Measurements from ENCODE around the gene LZTR1.

LZTR1 gene

GRCh38 chr22:20983081-20983771 is 1.1 kb downstream of the LZTR1 start:
- no peak for DNase-seq

- no peak for DNase-seq
These were observed 3.6 kb downstream of the LZTR1 start for GRCh38 chr22:20985720-20986119.

- no peak for DNase-seq
These were observed 4.3 kb downstream of the LZTR1 start for GRCh38 chr22:20986365-20986764.

GRCh38 chr22:20987375-20987774 is 5.3 kb downstream of the LZTR1 start:
- DNase-seq = no peak

- DNase-seq = no peak
These were observed 6.7 kb downstream of the LZTR1 start for GRCh38 chr22:20988573-20989322.

DNA sequence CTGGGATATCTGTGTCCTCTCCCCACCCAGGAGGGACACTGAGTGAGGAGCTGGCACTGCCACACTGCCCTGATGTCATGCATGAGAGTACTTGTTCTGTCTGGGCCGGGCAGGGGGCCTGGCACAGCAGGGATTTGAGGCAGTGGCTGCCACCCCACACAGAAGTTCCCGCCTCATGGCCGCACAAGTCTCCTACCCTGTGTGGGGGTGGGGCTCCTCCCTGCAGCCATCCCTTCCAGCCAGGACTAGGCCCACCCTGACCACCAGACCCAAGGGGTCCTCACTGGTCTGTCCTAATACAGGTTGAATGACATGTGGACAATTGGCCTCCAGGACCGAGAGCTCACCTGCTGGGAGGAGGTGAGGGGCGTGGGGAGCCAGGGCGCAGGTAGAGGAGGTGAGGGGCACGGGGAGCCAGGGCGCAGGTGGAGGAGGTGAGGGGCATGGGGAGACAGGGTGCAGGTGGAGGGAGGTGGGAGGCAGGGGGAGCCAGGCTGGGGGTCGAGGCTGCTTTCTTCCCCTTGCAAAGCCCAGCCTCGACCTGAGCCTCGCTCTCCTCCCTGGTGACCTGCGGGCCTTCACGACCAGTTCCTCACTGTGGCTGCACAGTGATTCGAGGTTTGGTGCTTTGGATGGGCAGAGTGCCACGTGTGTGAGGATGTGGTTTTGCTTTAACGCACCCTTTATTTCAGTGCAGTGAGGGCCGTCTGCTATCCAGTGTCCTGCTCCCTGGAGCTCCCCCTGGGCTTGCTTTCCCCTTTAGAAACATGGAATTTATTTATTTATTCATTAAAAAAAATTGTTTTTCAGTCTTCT is 7.4 kb downstream of the LZTR1 start:
- DNase-seq = no peak

- no peak for DNase-seq
These were observed 8.4 kb downstream of the LZTR1 start for GRCh38 chr22:20990184-20991180.

DNA sequence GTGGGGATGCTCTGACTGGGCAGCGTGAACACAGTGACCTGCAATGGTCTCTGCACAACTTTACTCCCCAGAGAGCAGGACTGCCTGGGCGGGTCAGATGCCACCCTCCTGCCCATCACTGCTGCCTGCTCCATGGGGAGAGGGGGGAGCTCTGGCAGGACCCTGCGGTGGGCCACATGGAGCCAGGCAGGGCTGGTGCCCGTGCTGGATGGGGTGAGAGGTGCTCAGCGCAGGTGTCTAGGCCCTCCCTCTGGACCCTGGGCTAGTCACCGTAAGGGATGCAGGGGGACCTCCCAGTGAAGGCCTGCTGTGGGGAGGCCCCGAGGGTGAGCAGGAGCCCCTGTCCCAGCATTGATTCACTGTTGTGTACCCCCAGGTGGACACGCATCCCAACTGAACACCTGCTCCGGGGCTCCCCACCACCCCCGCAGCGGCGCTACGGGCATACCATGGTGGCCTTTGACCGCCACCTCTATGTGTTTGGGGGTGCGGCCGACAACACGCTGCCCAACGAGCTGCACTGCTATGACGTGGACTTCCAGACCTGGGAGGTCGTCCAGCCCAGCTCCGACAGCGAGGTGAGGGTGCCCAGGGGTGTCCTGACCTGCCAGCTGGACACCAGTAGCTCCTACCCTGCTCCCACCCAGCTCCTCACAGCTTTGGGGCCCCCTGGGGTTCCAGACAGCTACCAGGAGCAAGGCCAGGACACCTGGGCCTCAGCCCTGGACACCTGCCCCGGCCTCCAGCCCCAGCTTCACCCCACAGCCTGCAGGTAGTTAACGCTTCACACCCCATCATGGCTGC is 9.4 kb downstream of the LZTR1 start:
- DNase-seq = no peak

DNA sequence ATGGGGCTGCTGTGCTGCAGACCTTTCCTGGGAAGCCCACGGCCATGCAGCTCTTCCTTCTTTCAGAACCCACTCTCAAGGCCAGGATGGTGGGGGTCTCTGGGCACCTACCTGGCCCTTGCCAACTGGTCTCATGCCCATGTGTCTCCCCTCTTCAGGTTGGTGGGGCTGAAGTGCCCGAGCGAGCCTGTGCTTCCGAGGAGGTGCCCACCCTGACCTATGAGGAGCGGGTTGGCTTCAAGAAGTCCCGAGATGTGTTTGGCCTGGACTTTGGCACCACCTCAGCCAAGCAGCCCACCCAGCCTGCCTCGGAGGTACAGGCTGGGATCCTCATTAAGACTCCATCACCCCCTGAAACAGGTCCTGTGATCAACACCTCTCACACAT is 10.0 kb downstream of the LZTR1 start:
- no peak for DNase-seq

GRCh38 chr22:20992456-20993303 is 10.6 kb downstream of the LZTR1 start:
- DNase-seq = no peak

DNA sequence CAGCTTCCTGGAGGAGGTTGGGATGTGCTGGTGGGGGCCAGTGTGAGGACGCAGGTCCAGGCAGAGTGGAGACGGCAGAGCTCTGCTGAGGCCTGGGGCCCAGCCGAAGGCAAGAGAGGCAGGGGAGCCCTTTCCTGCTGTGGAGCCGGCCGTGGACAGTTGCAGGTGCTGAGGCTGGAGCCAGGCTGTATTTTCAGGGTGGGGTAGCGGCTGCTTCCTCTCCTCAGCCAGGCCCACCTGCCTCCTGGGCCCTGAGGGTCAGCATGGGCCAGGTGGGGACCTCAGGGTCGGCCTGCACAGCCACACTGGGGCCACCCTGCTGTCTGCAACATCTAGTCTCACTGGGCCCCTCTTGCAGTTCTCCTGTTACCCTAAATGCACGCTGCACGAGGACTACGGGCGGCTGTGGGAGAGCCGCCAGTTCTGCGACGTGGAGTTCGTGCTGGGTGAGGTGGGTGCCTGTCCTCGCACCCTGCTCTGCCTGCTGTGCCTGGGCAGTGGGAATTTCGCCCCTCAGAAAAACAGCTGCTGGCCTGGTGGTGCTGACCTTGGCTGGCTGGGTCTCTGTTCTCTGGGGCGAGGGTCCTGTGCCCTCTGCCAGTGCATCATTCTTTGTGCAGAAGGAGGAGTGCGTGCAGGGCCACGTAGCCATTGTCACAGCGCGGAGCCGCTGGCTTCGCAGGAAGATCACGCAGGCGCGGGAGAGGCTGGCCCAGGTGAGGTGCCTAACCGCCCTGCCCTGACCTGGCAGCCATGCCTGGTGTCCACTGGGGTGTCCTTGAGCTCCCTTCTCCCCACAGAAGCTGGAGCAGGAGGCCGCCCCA is 11.4 kb downstream of the LZTR1 start:
- DNase-seq = no peak

DNA sequence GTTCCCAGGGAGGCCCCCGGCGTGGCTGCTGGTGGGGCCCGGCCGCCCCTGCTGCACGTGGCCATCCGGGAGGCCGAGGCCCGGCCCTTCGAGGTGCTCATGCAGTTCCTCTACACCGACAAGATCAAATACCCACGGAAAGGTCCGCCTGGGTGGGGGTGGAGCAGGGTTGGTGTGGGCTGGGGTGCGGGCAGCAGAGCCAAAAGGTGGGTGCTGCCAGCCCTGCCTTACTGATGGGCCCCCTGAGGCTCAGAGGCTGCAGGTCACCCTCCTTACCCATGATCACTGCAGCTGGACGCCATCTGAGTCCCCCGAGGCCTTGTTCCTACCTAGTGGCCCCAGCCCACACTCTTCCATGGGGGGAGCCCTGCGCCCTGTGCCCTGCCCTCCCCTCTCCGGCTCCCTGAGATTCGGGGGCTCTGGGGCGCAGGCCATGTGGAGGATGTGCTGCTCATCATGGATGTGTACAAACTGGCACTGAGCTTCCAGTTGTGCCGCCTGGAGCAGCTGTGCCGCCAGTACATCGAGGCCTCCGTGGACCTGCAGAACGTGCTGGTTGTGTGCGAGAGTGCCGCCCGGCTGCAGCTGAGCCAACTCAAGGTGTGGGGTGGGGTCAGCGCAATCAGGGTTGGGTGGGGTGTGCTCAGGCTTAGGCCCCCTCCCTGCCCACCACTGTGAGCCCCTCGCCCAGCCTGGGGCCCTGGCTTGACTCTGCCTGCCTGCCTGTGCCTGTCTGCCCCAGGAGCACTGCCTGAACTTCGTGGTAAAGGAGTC is 12.2 kb downstream of the LZTR1 start:
- DNase-seq = no peak

DNA sequence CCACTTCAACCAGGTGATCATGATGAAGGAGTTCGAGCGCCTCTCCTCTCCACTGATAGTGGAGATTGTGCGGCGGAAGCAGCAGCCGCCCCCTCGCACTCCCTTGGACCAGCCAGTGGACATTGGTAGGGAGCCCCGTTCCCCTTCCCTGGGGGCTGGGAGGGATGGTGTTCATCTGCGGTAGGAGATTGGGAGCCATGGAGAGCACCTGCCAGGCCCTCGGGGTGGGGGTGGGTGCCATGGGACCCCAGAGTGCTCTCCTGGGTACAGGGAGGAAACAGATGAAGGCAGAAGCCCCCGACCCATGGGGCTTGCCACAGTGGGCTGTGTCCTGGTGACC is 12.8 kb downstream of the LZTR1 start:
- no peak for DNase-seq

DNA sequence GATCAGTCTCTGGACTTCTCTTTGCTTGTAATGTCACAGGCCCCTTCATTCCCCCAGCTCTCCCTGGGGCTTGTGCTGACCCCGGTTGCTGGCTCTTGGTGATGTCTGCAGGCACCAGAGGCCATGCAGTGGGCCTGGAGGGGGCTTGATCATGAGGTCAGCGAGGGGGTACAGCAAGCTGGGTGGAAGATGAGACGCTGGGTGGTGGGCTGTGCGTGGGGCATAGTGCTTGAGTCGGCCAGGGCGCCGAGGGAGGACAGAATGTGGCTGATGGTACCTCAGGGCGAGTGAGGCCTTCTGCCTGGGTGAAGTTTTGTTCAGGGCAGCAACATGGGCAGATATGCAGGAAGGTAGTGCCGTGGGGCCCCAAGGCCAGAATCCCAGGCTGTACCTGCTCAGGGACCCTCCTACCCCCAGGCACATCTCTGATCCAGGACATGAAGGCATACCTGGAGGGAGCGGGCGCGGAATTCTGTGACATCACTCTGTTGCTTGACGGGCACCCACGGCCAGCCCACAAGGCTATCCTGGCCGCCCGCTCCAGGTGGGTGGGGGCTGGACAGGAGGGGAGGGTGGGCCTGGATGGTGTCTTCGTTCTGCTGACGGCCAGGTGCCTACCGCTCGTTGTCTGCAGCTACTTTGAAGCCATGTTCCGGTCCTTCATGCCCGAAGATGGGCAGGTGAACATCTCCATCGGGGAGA is 13.4 kb downstream of the LZTR1 start:
- no peak for DNase-seq

DNA sequence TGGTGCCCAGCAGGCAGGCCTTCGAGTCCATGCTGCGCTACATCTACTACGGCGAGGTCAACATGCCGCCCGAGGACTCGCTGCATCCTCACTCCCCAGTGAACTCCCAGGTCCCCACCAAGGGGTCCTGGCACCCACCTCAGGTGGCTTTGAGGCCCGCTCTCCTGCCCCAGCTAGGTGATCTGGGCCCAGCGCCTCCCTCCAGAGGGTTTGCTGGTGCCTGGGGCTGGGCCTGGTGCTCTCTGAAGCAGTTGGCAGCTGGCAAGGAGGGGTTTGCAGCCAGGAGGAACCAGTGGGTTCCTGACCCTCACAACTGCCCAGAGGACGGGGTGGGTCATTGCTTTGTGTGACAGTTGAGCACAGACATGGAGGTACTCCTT is 13.9 kb downstream of the LZTR1 start:
- no peak for DNase-seq

- DNase-seq = no peak
These were observed 14.8 kb downstream of the LZTR1 start for GRCh38 chr22:20996598-20997535.
